HG03571 (cell line): ENCODE data around the gene TMED6.
"Not testable (repeated sequence)": the region's sequence is repeated elsewhere in the genome, so short reads cannot be mapped to it uniquely, and the experiment has no call there.

ENCODE experiments used
- ATAC-seq: cut with Tn5 transposase; IDR thresholded peaks from one replicate; pipeline ENCODE4 v1.9.1; 2021; ENCODE audit not compliant: unreplicated experiment

Gene TMED6

DNA sequence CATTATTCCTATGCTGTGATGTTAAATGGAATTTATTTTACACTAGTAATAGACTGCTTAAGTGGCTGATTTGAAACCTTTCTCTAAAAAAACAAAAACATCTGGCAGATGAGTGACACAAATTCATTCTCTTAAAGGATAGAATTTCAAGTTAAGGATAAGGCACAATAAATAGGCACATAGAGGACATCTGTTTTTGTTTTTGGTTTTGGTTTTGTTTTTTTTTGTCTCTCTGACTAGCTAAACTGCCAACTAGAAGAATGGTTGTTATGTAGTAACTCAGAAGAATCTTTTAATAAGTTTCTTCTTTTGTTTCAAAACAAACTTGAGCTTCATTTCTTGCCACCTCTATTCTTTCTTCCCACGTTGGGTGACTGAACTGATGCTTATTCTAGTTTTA lies 45.6 kb downstream of the TMED6 start:
- no peak for ATAC-seq

DNA sequence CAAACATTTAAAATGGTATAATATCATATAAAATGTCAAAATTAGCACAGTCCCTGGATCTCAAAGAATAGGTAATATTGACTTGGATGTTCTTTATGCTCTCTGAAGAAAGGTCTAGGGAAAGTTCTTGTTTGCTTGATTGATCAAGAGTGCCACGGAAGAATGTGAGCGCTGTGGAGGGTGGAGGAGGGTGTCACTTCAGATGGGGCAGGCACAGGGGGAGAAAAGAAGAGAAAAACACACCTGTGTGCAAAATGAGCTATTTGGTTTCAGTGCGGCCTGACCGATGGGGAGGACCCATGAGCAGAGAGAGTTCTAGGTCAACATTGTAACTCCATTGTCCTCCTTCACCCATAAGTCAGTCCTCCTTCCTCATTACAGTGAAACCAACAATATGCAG lies 49.3 kb downstream of the TMED6 start:
- ATAC-seq, result no peak

DNA sequence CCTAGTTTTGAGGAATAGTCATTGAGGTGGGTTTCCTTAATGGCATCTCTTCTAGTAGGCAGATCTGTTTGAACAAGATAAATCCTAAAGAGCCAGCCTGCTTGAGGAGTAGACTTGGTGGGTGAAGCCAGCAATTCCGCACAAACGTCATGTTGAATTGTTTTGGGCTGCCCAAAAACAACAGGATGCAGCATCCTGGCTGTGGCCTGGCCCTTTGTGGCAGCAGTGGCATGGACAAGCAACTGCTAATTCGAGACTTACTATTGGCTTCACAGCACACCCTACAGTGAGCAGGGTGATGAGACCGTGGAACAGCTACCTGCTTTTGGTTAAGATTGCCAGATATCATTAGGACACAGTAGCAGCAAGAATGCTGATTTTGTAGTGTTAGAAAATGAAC lies 49.7 kb downstream of the TMED6 start:
- no peak for ATAC-seq

DNA sequence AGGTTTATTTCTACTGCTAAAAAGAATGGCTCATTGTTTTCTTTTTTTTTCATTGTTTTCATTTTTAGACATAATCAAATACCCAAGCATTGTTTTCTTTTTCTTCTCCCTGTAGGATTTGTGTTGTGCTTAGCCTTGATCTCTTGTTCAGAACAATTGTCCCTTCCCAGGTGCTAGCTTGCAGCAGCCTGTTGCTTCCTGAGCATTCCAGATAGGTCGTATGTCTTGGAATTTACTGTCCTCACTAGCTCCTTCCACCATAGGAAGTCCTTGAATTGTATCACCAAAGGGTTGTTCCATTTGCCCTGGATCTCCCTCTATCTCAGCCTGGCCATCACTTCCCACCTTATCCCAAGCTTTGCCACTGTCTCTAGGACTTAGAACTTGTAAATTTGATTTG lies 50.4 kb downstream of the TMED6 start:
- no peak for ATAC-seq

DNA sequence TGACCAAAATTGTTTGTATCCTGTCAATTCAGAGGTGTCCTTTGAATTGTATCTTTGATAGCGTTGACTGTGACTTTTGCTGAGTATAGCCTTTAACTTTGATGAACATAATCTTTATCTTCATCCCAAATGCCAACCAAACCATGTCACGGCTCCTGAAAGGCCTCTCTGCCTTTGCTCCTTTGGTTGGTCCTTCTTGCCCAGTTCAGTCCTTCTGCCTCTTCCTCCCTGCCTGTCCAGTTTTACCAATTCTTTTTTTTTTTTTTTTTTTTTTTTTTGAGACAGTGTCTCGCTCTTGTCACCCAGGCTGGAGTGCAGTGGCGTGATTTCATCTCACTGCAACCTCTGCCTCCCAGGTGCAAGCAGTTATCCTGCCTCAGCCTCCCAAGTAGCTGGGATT lies 53.3 kb downstream of the TMED6 start:
- no peak for ATAC-seq

DNA sequence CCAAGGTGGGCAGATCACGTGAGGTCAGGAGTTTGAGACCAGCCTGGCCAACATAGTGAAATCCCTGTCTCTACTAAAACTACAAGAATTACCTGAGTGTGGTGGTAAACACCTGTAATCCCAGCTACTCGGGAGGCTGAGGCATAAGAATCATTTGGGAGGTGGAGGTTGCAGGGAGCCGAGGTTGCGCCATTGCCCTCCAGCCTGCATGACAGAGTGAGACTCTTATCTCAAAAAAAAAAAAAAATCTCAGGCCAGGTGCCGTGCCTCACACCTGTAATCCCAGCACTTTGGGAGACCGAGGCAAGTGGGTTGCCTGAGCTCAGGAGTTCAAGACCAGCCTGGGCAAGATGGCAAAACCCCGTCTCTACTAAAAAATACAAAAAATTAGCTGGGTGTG lies 54.8 kb downstream of the TMED6 start:
- not testable (repeated sequence) for ATAC-seq

DNA sequence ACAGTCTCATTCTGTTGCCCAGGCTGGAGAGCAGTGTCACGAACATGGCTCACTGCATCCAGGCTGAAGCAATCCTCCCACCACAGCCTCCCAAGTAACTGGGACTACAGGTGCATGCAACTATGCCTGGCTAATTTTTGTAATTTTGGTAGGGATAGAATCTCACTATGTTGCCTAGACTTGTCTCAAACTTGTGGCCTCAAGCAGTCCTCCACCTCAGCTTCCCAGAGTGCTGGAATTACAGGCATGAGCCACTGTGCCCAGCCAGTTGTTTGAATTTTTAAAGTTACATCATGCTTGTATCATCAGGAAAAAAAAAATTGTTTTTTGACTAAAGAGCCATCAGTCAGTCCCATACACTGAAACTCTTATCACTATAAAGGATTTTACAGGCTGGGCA lies 57.5 kb downstream of the TMED6 start:
- ATAC-seq, result no peak

DNA sequence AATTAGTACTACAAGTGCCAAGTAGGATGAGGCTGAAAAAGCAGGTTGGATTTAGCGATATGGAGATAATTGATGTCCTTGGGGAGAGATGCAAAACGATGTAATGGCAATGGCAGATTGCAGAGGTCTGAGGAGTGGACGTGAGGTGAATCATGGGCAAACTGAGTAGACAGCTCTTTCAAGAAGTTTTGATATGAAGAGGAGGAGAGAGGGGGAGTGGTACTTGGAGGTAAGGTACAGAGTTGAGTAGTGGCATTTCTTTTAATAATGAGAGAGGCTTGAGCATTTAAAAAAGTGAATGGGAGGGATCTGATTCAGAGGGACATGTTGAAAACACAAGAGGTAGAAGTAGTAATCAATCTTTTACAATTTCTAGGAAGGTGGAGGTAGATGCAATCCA lies 58.2 kb downstream of the TMED6 start:
- no peak for ATAC-seq
